NT2/D1 (cell line): ENCODE data around the gene PELI3.

Source experiments
- SUZ12 ChIP-seq: IDR thresholded peaks from 2 replicates; pipeline ENCODE4 v1.6.1; 2011; ENCODE audit not compliant: insufficient read length, insufficient read depth; ENCODE audit errors: extremely low read depth
- YY1 ChIP-seq: IDR thresholded peaks from 2 replicates; pipeline ENCODE4 v1.6.1; 2011; ENCODE audit not compliant: insufficient read length, insufficient read depth
- ZNF274 ChIP-seq: IDR thresholded peaks from 2 replicates; pipeline ENCODE4 v1.6.1; 2011; ENCODE audit warnings: mild to moderate bottlenecking, low read depth, low read length

GRCh38 chr11:66480117-66480938 is 13.6 kb downstream of the PELI3 start, which contains the start of gene DPP3:
- TF ChIP-seq YY1 (no peak), SUZ12 (no peak), ZNF274 (no peak)
